IPS-18c (cell line): Measurements from ENCODE around the gene EML2.

Source experiments
- H3K4me3 ChIP-seq: 2 replicates; pipeline ENCODE4 v1.7.0; 2013; ENCODE audit warnings: low read depth, mild to moderate bottlenecking, low read length, moderate library complexity; ENCODE audit not compliant: insufficient read depth
- H3K9me3 ChIP-seq: one replicate; pipeline ENCODE4 v1.6.1; 2013; ENCODE audit warnings: mild to moderate bottlenecking, low read length, moderate library complexity; ENCODE audit not compliant: control insufficient read depth, insufficient read depth

Gene EML2

DNA sequence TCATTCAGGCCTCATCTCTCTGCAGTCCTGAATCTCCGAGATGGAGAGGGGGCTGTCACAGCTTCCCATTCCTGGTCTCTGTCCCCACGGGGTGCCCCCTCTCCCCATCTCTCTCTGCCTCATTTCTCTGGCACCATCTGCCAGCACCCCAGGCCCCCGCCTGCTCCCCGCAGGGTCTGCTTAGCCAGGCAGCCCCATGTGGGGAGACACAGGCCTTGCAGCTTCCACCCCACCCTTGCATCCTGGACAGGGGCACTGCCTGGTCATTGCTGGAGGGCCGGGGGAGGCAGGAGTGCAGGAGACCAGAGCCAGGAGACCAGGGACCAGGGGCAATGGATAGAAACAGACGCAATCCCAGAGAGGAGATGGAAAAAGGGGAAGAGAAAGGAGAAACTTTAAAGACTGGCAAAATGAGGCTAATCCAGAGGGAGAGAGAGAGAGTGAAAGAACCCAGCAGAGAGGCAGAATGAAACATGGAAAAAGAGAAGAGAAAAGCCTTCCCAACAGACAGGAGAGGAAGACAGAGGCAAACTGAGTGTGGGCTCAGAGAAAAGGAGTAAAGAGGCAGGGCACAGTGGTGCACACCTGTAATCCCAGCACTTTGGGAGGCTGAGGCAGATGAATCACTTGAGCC is 20.0 kb upstream of the EML2 start:
- H3K9me3 ChIP-seq = peaks cover 2% of the 10 kb centered on the region
- H3K4me3 ChIP-seq = no peak overlapping the region

DNA sequence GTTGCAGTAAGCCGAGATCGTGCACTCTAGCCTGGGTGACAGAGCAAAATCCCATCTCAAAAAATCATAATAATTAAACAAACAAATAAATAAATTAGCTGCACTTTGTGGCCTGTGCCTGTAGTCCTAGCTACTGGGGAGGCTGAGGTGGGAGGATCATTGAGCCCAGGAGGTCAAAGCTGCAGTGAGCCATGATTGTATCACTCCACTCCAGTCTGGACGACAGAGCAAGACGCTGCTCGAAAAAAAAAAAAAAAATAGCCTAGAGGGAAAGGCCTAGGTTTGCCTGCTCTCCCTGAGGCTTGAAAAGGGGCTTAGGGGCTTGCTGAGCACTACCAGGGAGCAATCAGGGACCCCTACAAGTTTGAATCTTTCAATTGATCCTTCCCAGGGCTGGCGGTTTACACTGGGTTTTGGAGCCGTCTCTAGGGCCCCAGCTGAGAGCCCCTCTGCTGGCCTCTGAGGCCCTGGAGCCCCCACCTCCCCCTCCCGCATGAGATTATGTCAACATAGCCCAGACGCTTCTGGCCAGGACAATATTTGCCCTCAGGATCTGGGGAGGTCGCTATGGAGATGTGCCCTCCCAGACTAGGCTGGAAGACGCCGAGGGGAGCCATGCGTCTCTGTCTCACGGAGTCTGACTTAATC is 18.4 kb upstream of the EML2 start:
- Histone ChIP-seq H3K4me3 (no peak overlapping the region), H3K9me3 (peaks cover 2% of the 10 kb centered on the region)

- peaks cover 2% of the 10 kb centered on the region for H3K9me3 ChIP-seq
- H3K4me3 ChIP-seq = no peak overlapping the region
These were observed 15.9 kb upstream of the EML2 start for GRCh38 chr19:45655073-45655472.

DNA sequence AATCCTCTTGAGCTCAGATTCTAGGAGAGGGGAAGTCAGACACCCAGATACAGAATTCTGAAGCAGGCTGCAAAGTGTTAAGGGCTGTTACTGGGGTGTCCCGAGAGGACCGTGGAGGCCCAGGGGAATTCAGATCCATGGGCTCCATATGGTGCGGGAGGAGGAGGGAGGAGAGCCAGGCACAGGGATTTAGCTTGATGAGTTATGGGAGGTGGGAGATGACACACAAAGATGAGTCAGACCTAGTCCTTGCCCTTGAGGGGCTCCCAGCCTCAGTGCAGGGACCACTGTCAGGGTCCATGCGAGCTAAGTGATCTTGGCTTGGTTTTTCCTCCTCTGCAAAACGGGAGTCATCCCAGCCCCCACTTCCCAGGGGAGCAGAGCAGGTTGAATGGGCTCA is 14.4 kb upstream of the EML2 start:
- Histone ChIP-seq H3K9me3 (no peaks in the 10 kb centered on the region), H3K4me3 (no peak overlapping the region)

DNA sequence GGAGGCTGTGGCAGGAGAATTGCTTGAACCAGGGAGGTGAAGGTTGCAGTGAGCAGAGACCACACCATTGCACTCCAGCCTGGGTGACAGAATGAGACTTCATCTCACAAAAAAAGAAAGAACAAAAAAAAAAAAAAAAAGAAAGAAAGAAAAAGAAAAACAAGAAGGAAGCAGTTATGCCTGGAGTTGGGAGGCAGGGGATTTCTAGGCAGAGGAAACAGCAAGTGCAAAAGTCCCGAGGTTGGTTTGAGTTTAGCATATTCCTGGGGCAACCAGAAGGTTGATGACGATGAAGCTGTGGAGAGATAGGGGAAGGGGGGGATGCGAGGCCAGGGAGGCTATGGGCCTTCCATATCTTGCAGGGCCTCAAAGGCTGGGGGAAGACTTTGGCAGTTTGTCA is 11.5 kb upstream of the EML2 start:
- Histone ChIP-seq H3K4me3 (no peak overlapping the region), H3K9me3 (no peaks in the 10 kb centered on the region)

GRCh38 chr19:45646345-45646698 is 7.1 kb upstream of the EML2 start:
- Histone ChIP-seq H3K9me3 (no peaks in the 10 kb centered on the region), H3K4me3 (peak overlapping the region; percentile 48; the same call in 1 of the 2 replicates)

DNA sequence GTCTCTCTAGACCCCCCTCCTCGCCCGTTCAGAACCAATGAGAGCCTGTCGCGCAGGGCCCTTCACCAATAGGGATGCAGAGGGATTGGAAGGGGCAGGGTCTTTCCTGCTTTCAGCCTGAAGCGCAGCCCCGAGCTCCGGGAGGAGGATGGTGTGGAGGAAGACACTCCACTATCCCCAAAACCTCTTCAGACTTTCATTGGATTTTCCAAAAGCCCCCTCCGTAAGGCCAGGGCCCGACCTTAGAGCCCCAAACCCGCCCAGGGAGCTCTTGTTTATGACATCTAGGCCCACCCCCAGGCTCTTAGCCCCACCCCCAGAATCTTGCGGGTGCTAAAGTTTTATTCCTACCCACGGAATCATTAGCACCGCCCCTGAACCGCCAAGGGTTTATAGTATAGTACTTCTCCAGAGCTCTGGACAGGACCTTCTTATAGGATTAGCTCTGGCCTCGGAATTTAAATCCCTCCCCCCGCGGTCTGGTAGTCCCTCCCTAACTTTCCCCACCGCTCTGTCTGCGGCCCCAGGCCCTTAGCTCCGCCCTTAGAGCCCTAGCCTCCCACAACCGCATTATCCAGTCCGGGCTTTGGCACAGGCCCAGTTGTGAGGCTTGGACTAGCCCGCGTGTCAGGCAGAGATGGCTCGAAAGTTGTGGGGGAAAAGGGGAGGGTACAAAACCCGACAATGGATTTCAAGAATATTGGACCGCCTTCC is 6.6 kb upstream of the EML2 start:
- Histone ChIP-seq H3K9me3 (no peaks in the 10 kb centered on the region), H3K4me3 (peak overlapping the region; percentile 48)

- Histone ChIP-seq H3K4me3 (peak overlapping the region; percentile 48; the same call in 1 of the 2 replicates), H3K9me3 (no peaks in the 10 kb centered on the region)
These were observed 6.0 kb upstream of the EML2 start for GRCh38 chr19:45645068-45645630.

GRCh38 chr19:45643927-45644771 is 5.0 kb upstream of the EML2 start:
- Histone ChIP-seq H3K4me3 (peak overlapping the region; percentile 84), H3K9me3 (no peaks in the 10 kb centered on the region)

GRCh38 chr19:45643024-45643926 is 4.1 kb upstream of the EML2 start:
- Histone ChIP-seq H3K4me3 (peak overlapping the region; percentile 84), H3K9me3 (no peaks in the 10 kb centered on the region)

DNA sequence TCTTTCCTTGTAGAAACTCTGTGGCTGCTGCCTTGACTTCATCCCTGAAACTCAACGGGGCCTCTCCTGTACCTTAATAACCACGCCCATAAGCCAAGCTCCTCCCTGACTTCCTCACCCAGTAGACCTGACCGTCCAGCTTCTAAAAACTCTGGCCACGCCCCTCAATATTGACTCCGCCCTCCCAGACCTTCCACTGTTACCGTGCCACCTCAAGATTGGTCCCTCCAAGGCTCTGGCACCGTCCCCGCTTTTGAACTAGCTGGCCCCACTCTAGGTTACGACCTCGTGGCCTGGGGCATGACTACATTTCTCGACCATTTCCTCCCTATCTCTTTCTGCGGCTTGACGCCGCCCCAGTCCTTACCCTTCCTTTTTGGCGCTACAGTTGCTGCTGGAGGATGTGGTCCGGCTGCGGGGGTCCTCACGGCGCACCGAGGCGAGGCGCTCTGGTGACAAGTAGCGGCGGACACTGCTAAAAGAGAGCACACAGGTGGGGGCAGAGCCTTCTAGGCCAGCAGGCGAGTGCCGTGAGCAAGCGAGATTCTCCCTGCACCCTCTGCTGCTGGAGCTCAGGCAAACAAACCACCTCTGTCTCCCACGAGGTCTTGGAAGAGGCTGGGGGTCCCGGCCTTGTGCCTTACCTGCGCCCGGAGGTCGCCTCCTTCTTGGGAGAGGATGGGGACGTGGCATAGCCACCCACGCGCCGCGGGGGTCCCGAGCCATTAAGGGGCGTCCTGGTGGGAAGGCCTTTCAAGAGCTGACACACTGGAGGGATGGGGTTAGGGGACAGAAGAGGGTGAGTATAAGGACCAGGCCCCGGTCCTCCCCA is 2.3 kb upstream of the EML2 start:
- Histone ChIP-seq H3K4me3 (peak overlapping the region; percentile 54), H3K9me3 (no peaks in the 10 kb centered on the region)

DNA sequence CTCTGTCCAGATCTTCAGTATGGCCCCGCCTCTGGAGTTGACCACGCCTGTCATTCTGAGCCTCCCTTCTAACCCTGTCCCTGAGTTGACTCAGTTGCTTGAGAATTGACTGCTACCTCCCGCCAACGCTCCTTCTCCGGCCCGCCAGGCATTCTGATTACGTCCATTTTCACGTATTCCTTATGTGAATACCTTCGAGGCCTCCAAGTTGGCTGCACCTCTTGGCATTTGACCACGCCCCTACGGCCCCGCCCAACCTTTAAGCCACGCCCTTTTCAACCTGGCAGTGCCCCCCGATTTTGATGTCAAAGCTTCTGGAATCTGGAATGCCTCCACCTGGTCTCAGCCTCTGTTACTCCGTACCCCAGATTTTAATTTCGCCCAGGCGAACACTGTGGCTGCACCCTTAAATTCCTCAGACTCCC is 1.7 kb upstream of the EML2 start:
- H3K9me3 ChIP-seq = no peaks in the 10 kb centered on the region
- peak overlapping the region; percentile 54; the same call in 1 of the 2 replicates for H3K4me3 ChIP-seq

DNA sequence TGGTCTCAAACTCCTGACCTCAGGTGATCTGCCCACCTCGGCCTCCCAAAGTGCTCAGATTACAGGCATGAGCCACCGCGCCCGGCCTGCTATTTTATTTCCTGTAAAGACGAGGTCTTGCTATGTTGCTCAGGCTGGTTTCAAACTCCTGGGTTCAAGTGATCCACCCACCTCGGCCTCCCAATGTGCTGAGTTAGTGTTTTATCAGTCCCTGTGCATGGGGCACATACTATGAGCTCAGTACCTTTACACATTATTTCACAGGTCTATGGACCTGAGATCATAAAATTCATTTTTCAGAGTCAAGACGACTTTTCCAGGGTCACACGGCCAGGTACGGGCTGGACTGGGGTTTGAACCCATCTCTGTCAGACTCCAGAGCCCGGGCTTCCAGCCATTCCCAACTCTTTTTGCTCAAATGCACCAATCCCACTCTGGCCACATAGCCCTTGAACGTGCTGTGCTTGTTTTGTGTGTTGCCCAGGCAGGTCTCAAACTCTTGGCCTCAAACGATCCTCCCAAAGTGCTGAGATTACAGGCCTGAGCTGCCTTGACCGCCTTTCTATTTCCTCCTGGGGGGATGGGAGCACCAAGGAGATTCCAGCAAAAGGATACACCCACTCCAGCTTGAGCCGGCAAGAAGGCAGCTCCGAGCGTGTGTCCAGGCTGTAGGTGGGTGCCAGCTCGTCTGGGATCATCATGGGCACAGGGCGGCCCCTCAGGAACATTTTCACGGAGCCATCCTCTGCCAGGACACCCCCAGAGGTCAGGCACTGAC is 1.1 kb downstream of the EML2 start:
- peak overlapping the region; percentile 62; the same call in 1 of the 2 replicates for H3K4me3 ChIP-seq

GRCh38 chr19:45636902-45637301 is 2.3 kb downstream of the EML2 start:
- H3K4me3 ChIP-seq = no peak overlapping the region
- H3K9me3 ChIP-seq = no peaks in the 10 kb centered on the region

More for the DNA sequence above, 1.1 kb downstream of the EML2 start:
- no peaks in the 10 kb centered on the region for H3K9me3 ChIP-seq

DNA sequence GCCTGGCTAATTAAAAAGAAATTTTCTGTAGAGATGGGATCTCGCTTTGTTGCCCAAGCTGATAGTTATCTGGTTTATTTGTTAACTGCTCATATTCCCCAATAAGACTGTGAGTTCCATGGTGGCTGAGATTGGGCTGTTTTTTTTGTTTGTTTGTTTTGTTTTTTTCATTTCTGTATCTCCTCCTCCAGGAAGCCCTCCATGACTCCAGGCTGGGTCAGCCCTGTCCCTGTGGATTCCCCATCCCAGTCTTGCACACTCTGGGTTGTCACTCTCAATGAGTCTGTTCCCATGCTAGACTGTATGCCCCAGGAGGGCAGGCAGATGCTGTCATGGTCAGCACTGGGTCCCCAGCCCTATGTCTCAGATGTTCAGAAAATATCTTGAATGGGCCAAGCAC is 2.9 kb downstream of the EML2 start:
- no peaks in the 10 kb centered on the region for H3K9me3 ChIP-seq

More for the DNA sequence above, 2.9 kb downstream of the EML2 start:
- no peak overlapping the region for H3K4me3 ChIP-seq
